PC-9 (cell line): ENCODE data around the gene PPP2R2C.

Source experiments
- CTCF ChIP-seq: fragments of 200-600 bp; sonication (generic); conservative IDR thresholded peaks from 2 replicates; pipeline ENCODE4 v1.6.1; 2017; ENCODE audit warnings: mixed run types, antibody characterized with exemption, mild to moderate bottlenecking, moderate library complexity
- EZH2 ChIP-seq: fragments of 200-600 bp; sonication (generic); IDR thresholded peaks from 2 replicates; pipeline ENCODE4 v1.8.0; 2017; ENCODE audit warnings: antibody characterized with exemption, low read depth

- TF ChIP-seq CTCF (no peak), EZH2 (no peak)
Observed at GRCh38 chr4:6365545-6366086, 106.8 kb downstream of the PPP2R2C start.
